NCI-H748 treated with DMSO at 0.1 percent for 48 hours (cell line): ENCODE measurements around the gene TSPYL2.

Experiments used
- DNase-seq: peaks from one replicate; lab custom pipeline; 2025; lab: John Stamatoyannopoulos, UW

TSPYL2 gene

GRCh38 chrX:53081925-53082772, at the start of gene TSPYL2:
TSPYL2 (plus strand) TSS chrX:53082367; CDS start chrX:53082499, 132 bp downstream.
- peak; percentile 90 for DNase-seq

GRCh38 chrX:53036149-53036548, 46.0 kb upstream of the TSPYL2 start:
- no peak for DNase-seq

- DNase-seq, result no peak
These were observed 42.9 kb upstream of the TSPYL2 start for GRCh38 chrX:53039236-53039635.

- DNase-seq, result no peak
These were observed 37.2 kb upstream of the TSPYL2 start for GRCh38 chrX:53044995-53045394.

GRCh38 chrX:53047228-53047627, 34.9 kb upstream of the TSPYL2 start:
- DNase-seq, result no peak

GRCh38 chrX:53048169-53049126, 33.7 kb upstream of the TSPYL2 start, which contains the start of gene GPR173:
GPR173 (plus strand) TSS chrX:53048789; CDS start chrX:53076622, 27,833 bp downstream.
- peak; percentile 32 for DNase-seq

- peak; percentile 9 for DNase-seq
These were observed 33.0 kb upstream of the TSPYL2 start for GRCh38 chrX:53049127-53049517.

GRCh38 chrX:53050841-53051240, 31.3 kb upstream of the TSPYL2 start:
- no peak for DNase-seq

- DNase-seq, result no peak
These were observed 26.8 kb upstream of the TSPYL2 start for GRCh38 chrX:53055244-53055849.

- DNase-seq, result no peak
These were observed 25.9 kb upstream of the TSPYL2 start for GRCh38 chrX:53056292-53056691.

- DNase-seq, result no peak
These were observed 17.1 kb upstream of the TSPYL2 start for GRCh38 chrX:53065104-53065503.

GRCh38 chrX:53071064-53071463, 11.1 kb upstream of the TSPYL2 start:
- no peak for DNase-seq

- peak; percentile 57 for DNase-seq
These were observed 10.4 kb upstream of the TSPYL2 start for GRCh38 chrX:53071604-53072417.

- no peak for DNase-seq
These were observed 9.6 kb upstream of the TSPYL2 start for GRCh38 chrX:53072418-53073114.

- peak; percentile 20 for DNase-seq
These were observed 9.0 kb upstream of the TSPYL2 start for GRCh38 chrX:53073115-53073586.

- DNase-seq, result no peak
These were observed 7.2 kb upstream of the TSPYL2 start for GRCh38 chrX:53075011-53075410.

GRCh38 chrX:53076671-53077070, 5.5 kb upstream of the TSPYL2 start:
- DNase-seq, result no peak

GRCh38 chrX:53077207-53078197, 4.7 kb upstream of the TSPYL2 start:
- no peak for DNase-seq

GRCh38 chrX:53078943-53079342, 3.2 kb upstream of the TSPYL2 start:
- no peak for DNase-seq
